GM18858 (cell line): Measurements from ENCODE around the gene SYTL1.

Experiments
- ATAC-seq: cut with Tn5 transposase; IDR thresholded peaks from one replicate; pipeline ENCODE4 v1.9.1; 2021; ENCODE audit not compliant: unreplicated experiment

SYTL1 gene

GRCh38 chr1:27400082-27400962 lies 58.5 kb downstream of the SYTL1 start:
- no peak for ATAC-seq

GRCh38 chr1:27400963-27401341 lies 59.1 kb downstream of the SYTL1 start:
- no peak for ATAC-seq

GRCh38 chr1:27402349-27402754 lies 60.5 kb downstream of the SYTL1 start:
- no peak for ATAC-seq

GRCh38 chr1:27403065-27403726 lies 61.4 kb downstream of the SYTL1 start:
- ATAC-seq = no peak
